ENCODE measurements around the gene IL19. TPM values are rescaled to one million over a fixed set of nuclear protein-coding genes. Genes with fewer than 3 reads are reported as not detected.

IL19 gene
- total and polyA plus RNA-seq, 9 of the 15 experiments (the other 6 are each of a cell fraction or from before 2014, with no cell fraction given) = not detected

DNA sequence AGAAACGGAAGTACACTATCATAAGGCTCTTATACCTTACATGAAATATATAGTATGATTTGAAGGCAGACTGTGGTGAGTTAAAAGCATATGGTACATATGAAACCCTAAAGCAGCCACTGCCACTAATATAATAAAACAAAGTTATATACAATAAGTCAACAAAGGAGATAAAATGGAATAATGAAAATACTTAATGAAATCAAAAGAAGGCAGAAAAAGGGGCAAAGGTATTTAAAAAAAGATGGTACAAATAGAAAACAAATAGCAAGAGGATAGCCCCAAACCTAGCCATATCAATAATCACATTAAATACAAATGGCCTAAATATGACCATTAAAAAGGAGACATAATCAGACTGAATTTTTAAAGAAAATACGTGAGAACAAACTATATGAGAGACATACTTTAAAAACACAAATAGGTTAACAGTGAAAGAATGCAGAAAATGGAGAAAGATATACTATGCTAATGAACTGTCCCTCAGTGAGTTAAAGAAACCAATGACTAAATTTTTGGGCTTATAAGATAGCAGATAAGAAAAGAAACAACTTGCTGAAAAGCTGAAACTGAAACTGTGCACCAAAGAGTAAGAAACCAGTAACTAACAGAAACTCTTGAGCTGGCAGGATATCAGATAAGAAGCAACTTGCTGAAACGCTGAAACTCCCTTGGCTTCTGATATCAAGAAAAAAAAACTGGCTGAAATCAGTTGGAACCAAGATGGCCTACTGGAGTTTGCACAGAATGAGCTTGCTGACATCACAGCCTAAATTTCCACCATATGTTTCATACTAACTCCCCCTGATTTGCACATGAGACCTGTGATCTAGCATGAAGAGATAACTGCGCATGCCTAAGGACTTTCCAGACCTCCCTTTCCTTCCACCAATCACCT lies 46.1 kb downstream of the IL19 start (continued):
- no peak for TF ChIP-seq XRCC4 (IDR thresholded peaks at IDR 0.05; ENCODE audit: extremely low read depth, insufficient read depth, insufficient read length)
- TF ChIP-seq, protein P1, sequence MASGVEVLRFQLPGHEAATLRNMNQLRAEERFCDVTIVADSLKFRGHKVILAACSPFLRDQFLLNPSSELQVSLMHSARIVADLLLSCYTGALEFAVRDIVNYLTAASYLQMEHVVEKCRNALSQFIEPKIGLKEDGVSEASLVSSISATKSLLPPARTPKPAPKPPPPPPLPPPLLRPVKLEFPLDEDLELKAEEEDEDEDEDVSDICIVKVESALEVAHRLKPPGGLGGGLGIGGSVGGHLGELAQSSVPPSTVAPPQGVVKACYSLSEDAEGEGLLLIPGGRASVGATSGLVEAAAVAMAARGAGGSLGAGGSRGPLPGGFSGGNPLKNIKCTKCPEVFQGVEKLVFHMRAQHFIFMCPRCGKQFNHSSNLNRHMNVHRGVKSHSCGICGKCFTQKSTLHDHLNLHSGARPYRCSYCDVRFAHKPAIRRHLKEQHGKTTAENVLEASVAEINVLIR (CRISPR knock-in tag; IDR thresholded peaks at IDR 0.05) = peak; percentile 51; the same call in 1 of the 2 replicates
- TF ChIP-seq, protein P2, sequence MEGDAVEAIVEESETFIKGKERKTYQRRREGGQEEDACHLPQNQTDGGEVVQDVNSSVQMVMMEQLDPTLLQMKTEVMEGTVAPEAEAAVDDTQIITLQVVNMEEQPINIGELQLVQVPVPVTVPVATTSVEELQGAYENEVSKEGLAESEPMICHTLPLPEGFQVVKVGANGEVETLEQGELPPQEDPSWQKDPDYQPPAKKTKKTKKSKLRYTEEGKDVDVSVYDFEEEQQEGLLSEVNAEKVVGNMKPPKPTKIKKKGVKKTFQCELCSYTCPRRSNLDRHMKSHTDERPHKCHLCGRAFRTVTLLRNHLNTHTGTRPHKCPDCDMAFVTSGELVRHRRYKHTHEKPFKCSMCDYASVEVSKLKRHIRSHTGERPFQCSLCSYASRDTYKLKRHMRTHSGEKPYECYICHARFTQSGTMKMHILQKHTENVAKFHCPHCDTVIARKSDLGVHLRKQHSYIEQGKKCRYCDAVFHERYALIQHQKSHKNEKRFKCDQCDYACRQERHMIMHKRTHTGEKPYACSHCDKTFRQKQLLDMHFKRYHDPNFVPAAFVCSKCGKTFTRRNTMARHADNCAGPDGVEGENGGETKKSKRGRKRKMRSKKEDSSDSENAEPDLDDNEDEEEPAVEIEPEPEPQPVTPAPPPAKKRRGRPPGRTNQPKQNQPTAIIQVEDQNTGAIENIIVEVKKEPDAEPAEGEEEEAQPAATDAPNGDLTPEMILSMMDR (IDR thresholded peaks at IDR 0.05 in 2 of 3, conservative IDR thresholded peaks at IDR 0.05 in 1 of 3; ENCODE audit: insufficient read depth in 2 of 3, low read depth in 1 of 3, low read length in 3 of 3) = 0 out of 6 replicates have a peak, but pooled peaks of 1 of the 3 experiments have one; percentile 4
- TF ChIP-seq TAF9B (IDR thresholded peaks at IDR 0.05; ENCODE audit: partially characterized antibody) = peak; percentile 42
- peak; percentile 16; the same call in 1 of the 2 replicates for TF ChIP-seq GABPA (tag; conservative IDR thresholded peaks at IDR 0.05; ENCODE audit: low read depth)
- TF ChIP-seq ZNF143 (CRISPR knock-in tag; IDR thresholded peaks at IDR 0.05) = no peak
- TF ChIP-seq ZBTB8A (IDR thresholded peaks at IDR 0.05; ENCODE audit: partially characterized antibody) = peak; percentile 56
- TF ChIP-seq HLTF (IDR thresholded peaks at IDR 0.05) = peak; percentile 18; the same call in 1 of the 2 replicates
- TF ChIP-seq NFIC (IDR thresholded peaks at IDR 0.05) = 0 out of 2 replicates have a peak, but pooled peaks have one; percentile 5
- no peak for TF ChIP-seq CBFA2T2 (conservative IDR thresholded peaks at IDR 0.05)
- TF ChIP-seq, protein P3, sequence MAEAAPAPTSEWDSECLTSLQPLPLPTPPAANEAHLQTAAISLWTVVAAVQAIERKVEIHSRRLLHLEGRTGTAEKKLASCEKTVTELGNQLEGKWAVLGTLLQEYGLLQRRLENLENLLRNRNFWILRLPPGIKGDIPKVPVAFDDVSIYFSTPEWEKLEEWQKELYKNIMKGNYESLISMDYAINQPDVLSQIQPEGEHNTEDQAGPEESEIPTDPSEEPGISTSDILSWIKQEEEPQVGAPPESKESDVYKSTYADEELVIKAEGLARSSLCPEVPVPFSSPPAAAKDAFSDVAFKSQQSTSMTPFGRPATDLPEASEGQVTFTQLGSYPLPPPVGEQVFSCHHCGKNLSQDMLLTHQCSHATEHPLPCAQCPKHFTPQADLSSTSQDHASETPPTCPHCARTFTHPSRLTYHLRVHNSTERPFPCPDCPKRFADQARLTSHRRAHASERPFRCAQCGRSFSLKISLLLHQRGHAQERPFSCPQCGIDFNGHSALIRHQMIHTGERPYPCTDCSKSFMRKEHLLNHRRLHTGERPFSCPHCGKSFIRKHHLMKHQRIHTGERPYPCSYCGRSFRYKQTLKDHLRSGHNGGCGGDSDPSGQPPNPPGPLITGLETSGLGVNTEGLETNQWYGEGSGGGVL (CRISPR knock-in tag; IDR thresholded peaks at IDR 0.05) = no peak
- TF ChIP-seq CREB3 (tag; conservative IDR thresholded peaks at IDR 0.05; ENCODE audit: low read depth) = no peak
- TF ChIP-seq JUND (IDR thresholded peaks at IDR 0.05; ENCODE audit: borderline replicate concordance, low read depth, low read length) = peak; percentile 75
- peak; percentile 65; the same call in 2 of the 3 replicates for TF ChIP-seq JUND (tag; IDR thresholded peaks at IDR 0.05; ENCODE audit: borderline replicate concordance, low read depth, low read length)

All from K562 (cell line).